ENCODE results near the gene XRCC5.

DNA sequence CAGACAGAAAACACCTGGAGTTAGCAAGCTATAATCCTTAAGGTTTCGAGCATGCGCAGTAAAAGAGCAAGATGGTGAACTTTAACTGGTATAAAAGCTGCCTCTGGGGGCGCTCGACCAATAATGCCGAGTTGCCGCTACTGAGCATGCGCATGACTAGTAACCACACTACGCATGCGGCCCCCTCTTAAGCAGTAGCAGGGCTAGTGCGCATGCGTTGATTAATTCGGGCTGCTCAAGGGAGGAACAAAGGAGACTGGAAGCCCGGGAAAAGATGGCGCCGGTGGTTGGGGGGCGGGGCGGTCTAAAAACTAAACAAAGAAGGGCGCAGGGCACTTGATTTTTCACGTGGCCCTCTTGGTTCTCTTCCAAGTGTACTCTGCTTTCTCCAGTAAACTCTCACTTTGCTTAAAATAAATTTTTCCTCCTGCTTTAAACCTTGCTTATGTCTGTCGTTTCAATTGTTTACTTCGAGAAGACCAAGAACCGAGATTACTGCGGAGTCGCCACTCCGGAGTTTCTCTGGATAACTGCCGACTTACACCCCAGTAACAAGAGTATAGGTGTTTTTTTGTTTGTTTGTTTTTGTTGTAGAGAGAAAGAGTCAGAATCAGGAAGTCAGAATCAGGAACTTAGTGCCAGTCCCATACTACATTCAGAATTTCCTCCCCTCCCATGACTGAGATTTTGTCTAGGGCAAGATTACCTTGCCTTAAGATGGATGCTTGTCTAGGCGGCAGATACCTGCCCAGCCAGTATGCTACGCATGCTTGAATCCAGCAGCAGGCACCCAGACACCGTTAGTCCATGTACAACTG is 5.8 kb downstream of the XRCC5 start:
- TF ChIP-seq, protein P1, sequence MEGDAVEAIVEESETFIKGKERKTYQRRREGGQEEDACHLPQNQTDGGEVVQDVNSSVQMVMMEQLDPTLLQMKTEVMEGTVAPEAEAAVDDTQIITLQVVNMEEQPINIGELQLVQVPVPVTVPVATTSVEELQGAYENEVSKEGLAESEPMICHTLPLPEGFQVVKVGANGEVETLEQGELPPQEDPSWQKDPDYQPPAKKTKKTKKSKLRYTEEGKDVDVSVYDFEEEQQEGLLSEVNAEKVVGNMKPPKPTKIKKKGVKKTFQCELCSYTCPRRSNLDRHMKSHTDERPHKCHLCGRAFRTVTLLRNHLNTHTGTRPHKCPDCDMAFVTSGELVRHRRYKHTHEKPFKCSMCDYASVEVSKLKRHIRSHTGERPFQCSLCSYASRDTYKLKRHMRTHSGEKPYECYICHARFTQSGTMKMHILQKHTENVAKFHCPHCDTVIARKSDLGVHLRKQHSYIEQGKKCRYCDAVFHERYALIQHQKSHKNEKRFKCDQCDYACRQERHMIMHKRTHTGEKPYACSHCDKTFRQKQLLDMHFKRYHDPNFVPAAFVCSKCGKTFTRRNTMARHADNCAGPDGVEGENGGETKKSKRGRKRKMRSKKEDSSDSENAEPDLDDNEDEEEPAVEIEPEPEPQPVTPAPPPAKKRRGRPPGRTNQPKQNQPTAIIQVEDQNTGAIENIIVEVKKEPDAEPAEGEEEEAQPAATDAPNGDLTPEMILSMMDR (conservative IDR thresholded peaks at IDR 0.05 in 1 of 2, IDR thresholded peaks at IDR 0.05 in 1 of 2; ENCODE audit: low read depth in 1 of 2, low read length in 2 of 2), result peak; percentile 70 to 86
- TF ChIP-seq EZH2 (IDR thresholded peaks at IDR 0.05; ENCODE audit: low read length, missing control alignments), result no peak
